K562 (cell line): ENCODE results near the gene RNMT.

Experiments used
- BRCA1 ChIP-seq, 2 experiments: fragments of 450-650 bp in 1 of 2; sonication (generic) in 1 of 2; formaldehyde crosslinking in 1 of 2; IDR thresholded peaks; 2 replicates each; pipeline versions ENCODE4 v1.5.0 to v1.6.1; 2017 to 2020; ENCODE audit warnings: mild to moderate bottlenecking in 1 of 2, missing genetic modification reagents in 1 of 2
- TBL1XR1 ChIP-seq, 2 experiments: IDR thresholded peaks; 2 replicates each; pipeline ENCODE4 v1.6.1; 2012; ENCODE audit warnings: improper control_type of control experiment in 2 of 2, low read length in 2 of 2, mild to moderate bottlenecking in 1 of 2
- ZSCAN29 ChIP-seq: fragments of 450-650 bp; IDR thresholded peaks from 2 replicates; pipeline ENCODE4 v1.6.1; 2017
- TF ChIP-seq, protein P1 (sequence below): fragments of 450-650 bp; IDR thresholded peaks from 2 replicates; pipeline ENCODE4 v1.6.1; 2018; ENCODE audit not compliant: partially characterized antibody
- TF ChIP-seq, protein P2 (sequence below), 2 experiments: IDR thresholded peaks; 2 replicates each; pipeline ENCODE4 v1.6.1; 2012; ENCODE audit warnings: improper control_type of control experiment in 2 of 2, low read depth in 2 of 2, low read length in 2 of 2, borderline replicate concordance in 1 of 2

DNA sequence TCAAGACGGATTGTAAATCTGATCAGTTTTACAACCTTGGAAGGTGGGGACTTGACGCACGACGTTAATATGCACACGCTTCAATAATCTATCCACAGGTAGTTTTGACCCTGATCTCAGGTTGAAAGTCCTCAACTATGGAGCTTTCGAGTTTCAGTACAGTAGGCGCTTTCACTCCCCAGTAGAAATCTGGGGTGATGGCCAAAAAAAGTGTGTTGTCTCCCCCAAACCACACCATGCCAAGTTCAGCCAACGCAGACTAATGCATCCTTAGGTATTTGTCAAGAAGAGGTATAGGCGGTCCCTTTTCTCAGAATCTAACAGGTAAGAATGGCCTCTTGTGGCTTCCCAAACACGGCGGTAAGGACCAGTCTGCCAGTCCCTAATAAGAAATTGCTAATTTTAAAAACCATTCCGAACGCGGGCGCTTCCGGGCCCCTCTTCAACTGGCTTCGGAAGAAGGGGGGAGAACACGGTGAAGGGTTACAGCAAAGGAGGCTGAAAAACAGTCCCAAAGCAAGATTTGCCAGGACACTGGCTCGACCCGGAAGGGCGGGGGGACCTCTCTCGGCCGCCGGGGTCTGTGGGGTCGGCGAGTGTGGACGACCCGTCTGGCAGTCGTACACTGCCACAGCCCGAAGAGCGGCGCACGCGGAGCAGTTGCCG lies 774 bp upstream of the RNMT start:
- TF ChIP-seq, protein P1, sequence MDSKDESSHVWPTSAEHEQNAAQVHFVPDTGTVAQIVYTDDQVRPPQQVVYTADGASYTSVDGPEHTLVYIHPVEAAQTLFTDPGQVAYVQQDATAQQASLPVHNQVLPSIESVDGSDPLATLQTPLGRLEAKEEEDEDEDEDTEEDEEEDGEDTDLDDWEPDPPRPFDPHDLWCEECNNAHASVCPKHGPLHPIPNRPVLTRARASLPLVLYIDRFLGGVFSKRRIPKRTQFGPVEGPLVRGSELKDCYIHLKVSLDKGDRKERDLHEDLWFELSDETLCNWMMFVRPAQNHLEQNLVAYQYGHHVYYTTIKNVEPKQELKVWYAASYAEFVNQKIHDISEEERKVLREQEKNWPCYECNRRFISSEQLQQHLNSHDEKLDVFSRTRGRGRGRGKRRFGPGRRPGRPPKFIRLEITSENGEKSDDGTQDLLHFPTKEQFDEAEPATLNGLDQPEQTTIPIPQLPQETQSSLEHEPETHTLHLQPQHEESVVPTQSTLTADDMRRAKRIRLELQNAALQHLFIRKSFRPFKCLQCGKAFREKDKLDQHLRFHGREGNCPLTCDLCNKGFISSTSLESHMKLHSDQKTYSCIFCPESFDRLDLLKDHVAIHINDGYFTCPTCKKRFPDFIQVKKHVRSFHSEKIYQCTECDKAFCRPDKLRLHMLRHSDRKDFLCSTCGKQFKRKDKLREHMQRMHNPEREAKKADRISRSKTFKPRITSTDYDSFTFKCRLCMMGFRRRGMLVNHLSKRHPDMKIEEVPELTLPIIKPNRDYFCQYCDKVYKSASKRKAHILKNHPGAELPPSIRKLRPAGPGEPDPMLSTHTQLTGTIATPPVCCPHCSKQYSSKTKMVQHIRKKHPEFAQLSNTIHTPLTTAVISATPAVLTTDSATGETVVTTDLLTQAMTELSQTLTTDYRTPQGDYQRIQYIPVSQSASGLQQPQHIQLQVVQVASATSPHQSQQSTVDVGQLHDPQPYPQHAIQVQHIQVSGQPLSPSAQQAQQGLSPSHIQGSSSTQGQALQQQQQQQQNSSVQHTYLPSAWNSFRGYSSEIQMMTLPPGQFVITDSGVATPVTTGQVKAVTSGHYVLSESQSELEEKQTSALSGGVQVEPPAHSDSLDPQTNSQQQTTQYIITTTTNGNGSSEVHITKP: no peak
- no peak for TF ChIP-seq TBL1XR1 (IDR thresholded peaks at IDR 0.05; ENCODE audit: low read length in 2 of 2)
- no peak for TF ChIP-seq BRCA1 (IDR thresholded peaks at IDR 0.05)
- TF ChIP-seq BRCA1 (CRISPR knock-in tag; IDR thresholded peaks at IDR 0.05): no peak
- TF ChIP-seq, protein P2, sequence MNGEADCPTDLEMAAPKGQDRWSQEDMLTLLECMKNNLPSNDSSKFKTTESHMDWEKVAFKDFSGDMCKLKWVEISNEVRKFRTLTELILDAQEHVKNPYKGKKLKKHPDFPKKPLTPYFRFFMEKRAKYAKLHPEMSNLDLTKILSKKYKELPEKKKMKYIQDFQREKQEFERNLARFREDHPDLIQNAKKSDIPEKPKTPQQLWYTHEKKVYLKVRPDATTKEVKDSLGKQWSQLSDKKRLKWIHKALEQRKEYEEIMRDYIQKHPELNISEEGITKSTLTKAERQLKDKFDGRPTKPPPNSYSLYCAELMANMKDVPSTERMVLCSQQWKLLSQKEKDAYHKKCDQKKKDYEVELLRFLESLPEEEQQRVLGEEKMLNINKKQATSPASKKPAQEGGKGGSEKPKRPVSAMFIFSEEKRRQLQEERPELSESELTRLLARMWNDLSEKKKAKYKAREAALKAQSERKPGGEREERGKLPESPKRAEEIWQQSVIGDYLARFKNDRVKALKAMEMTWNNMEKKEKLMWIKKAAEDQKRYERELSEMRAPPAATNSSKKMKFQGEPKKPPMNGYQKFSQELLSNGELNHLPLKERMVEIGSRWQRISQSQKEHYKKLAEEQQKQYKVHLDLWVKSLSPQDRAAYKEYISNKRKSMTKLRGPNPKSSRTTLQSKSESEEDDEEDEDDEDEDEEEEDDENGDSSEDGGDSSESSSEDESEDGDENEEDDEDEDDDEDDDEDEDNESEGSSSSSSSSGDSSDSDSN (IDR thresholded peaks at IDR 0.05; ENCODE audit: borderline replicate concordance in 1 of 2, low read depth in 2 of 2, low read length in 2 of 2): no peak
- no peak for TF ChIP-seq ZSCAN29
